H1 (cell line): Measurements from ENCODE around the gene RCBTB2. TPM values are rescaled to one million over a fixed set of nuclear protein-coding genes. Genes with fewer than 3 reads are reported as not detected.

Experiments used
- CTCF ChIA-PET: fragments of 300-600 bp; sonication (Branson Sonifier 250); formaldehyde crosslinking; loops from one replicate; lab custom pipeline; 2021; ENCODE audit not compliant: partially characterized antibody; lab: Charles Lee
- POLR2A ChIA-PET: fragments of 300-600 bp; sonication (Branson Sonifier 250); formaldehyde crosslinking; loops from one replicate; lab custom pipeline; 2021; ENCODE audit warnings: inconsistent platforms; ENCODE audit not compliant: partially characterized antibody; lab: Charles Lee
- DNase-seq, 2 experiments: peaks; one replicate each; pipeline versions ENCODE4 v3.0.0 to v3.0.0-alpha.2; 2010 to 2022; ENCODE audit warnings: low spot score in 2 of 2, low read depth in 1 of 2, mixed read lengths in 1 of 2
- FAIRE-seq: peaks from 2 replicates; lab custom pipeline; 2011; peaks lifted over from hg19 to GRCh38; lab: Jason Lieb, UNC
- H2AFZ ChIP-seq: 2 replicates; pipeline ENCODE4 v1.8.1; 2012; ENCODE audit warnings: low read length, inconsistent platforms
- H2AK5ac ChIP-seq: 2 replicates; pipeline ENCODE4 v1.6.1; 2013; ENCODE audit warnings: low read depth, low read length
- H2BK120ac ChIP-seq: replicated peaks from 2 replicates; pipeline ENCODE3; 2013; ENCODE audit warnings: low read depth, low read length, inconsistent platforms
- H2BK12ac ChIP-seq: 2 replicates; pipeline ENCODE4 v1.6.1; 2013; ENCODE audit warnings: low read depth, low read length
- H2BK15ac ChIP-seq: 2 replicates; pipeline ENCODE4 v1.6.1; 2013; ENCODE audit warnings: low read length
- H2BK20ac ChIP-seq: 2 replicates; pipeline ENCODE4 v1.6.1; 2013; ENCODE audit warnings: low read length
- H2BK5ac ChIP-seq: 2 replicates; pipeline ENCODE4 v1.6.1; 2013; ENCODE audit warnings: low read depth, low read length
- H3K14ac ChIP-seq: 2 replicates; pipeline ENCODE4 v1.6.1; 2013; ENCODE audit warnings: inconsistent platforms; ENCODE audit not compliant: insufficient read length
- H3K18ac ChIP-seq: 2 replicates; pipeline ENCODE4 v1.6.1; 2013; ENCODE audit warnings: low read length; ENCODE audit errors: extremely low read depth
- H3K23ac ChIP-seq: 2 replicates; pipeline ENCODE4 v1.6.1; 2013; ENCODE audit warnings: inconsistent platforms; ENCODE audit not compliant: insufficient read length
- H3K23me2 ChIP-seq: 2 replicates; pipeline ENCODE4 v1.6.1; 2013; ENCODE audit warnings: low read depth, low read length
- H3K27ac ChIP-seq: 2 replicates; pipeline ENCODE4 v1.6.1; 2011; ENCODE audit warnings: low read depth, low read length, inconsistent platforms
- H3K27me3 ChIP-seq, 4 experiments: replicated peaks in 1 of 4; 1 replicate in 1 of 4; 2 replicates in 3 of 4; pipeline versions ENCODE4 v1.6.1 to v1.8.1; 2011 to 2013; ENCODE audit warnings: low read length in 3 of 4, mild to moderate bottlenecking in 3 of 4, inconsistent platforms in 2 of 4, mixed read lengths in 2 of 4, moderate library complexity in 1 of 4; ENCODE audit not compliant: control insufficient read depth in 3 of 4, insufficient read depth in 3 of 4; ENCODE audit errors: extremely low read depth in 1 of 4
- H3K36me3 ChIP-seq, 4 experiments: 2 replicates each; pipeline versions ENCODE4 v1.6.1 to v1.8.1; 2011 to 2013; ENCODE audit warnings: mild to moderate bottlenecking in 4 of 4, low read length in 3 of 4, moderate library complexity in 2 of 4, control low read depth in 1 of 4, inconsistent platforms in 1 of 4; ENCODE audit not compliant: insufficient read depth in 4 of 4, control insufficient read depth in 2 of 4
- H3K4ac ChIP-seq: replicated peaks from 2 replicates; pipeline ENCODE3; 2013; ENCODE audit warnings: low read length, low read depth, mixed read lengths, inconsistent platforms; ENCODE audit not compliant: insufficient read length
- H3K4me1 ChIP-seq, 4 experiments: replicated peaks in 1 of 4; 1 replicate in 1 of 4; 2 replicates in 3 of 4; pipeline versions ENCODE4 v1.6.1 to v1.8.1; 2011 to 2013; ENCODE audit warnings: low read length in 3 of 4, inconsistent platforms in 2 of 4, mixed read lengths in 1 of 4; ENCODE audit not compliant: insufficient read depth in 4 of 4, control insufficient read depth in 3 of 4
- H3K4me2 ChIP-seq, 2 experiments: 2 replicates each; pipeline versions ENCODE4 v1.6.1 to v1.8.1; 2011 to 2013; ENCODE audit warnings: low read depth in 2 of 2, low read length in 2 of 2, control low read depth in 1 of 2, inconsistent platforms in 1 of 2, mild to moderate bottlenecking in 1 of 2; ENCODE audit not compliant: insufficient read depth in 1 of 2
- H3K4me3 ChIP-seq, 4 experiments: fragments of 200-600, 300-600 bp in 1 of 4; sonication (generic), shearing (Covaris generic), sonication (Bioruptor Twin) in 1 of 4; 2 replicates each; pipeline versions ENCODE4 v1.5.1 to v1.8.1; 2011 to 2016; ENCODE audit warnings: low read length in 4 of 4, low read depth in 3 of 4, control low read depth in 2 of 4, inconsistent platforms in 2 of 4, mild to moderate bottlenecking in 2 of 4, mixed read lengths in 1 of 4, moderate library complexity in 1 of 4; ENCODE audit not compliant: insufficient read depth in 2 of 4; ENCODE audit errors: extremely low read depth in 1 of 4
- H3K56ac ChIP-seq: replicated peaks from 2 replicates; pipeline ENCODE3; 2013; ENCODE audit warnings: low read depth, mild to moderate bottlenecking, mixed read lengths, low read length, inconsistent platforms; ENCODE audit not compliant: insufficient read length
- H3K79me1 ChIP-seq: 2 replicates; pipeline ENCODE4 v1.6.1; 2013; ENCODE audit warnings: low read depth, low read length, control low read depth
- H3K79me2 ChIP-seq, 2 experiments: 2 replicates each; pipeline versions ENCODE4 v1.6.1 to v1.8.1; 2012 to 2013; ENCODE audit warnings: low read length in 2 of 2, mild to moderate bottlenecking in 2 of 2, inconsistent platforms in 1 of 2; ENCODE audit not compliant: insufficient read depth in 2 of 2, control insufficient read depth in 1 of 2
- H3K9ac ChIP-seq, 4 experiments: replicated peaks in 1 of 4; 1 replicate in 1 of 4; 2 replicates in 3 of 4; pipeline versions ENCODE4 v1.6.1 to v1.8.1; 2011 to 2013; ENCODE audit warnings: low read depth in 3 of 4, low read length in 3 of 4, control low read depth in 2 of 4, mild to moderate bottlenecking in 2 of 4, moderate library complexity in 2 of 4, inconsistent platforms in 1 of 4; ENCODE audit errors: extremely low read depth in 1 of 4
- H3K9me3 ChIP-seq, 2 experiments: 2 replicates each; pipeline versions ENCODE4 v1.6.1 to v1.8.1; 2012 to 2013; ENCODE audit warnings: mild to moderate bottlenecking in 2 of 2, moderate library complexity in 2 of 2, control low read depth in 1 of 2, inconsistent platforms in 1 of 2, low read depth in 1 of 2, low read length in 1 of 2, mixed read lengths in 1 of 2; ENCODE audit not compliant: insufficient read depth in 2 of 2
- H4K20me1 ChIP-seq, 2 experiments: replicated peaks in 1 of 2; 2 replicates each; pipeline versions ENCODE3 to v1.8.1; 2011 to 2013; ENCODE audit warnings: inconsistent platforms in 2 of 2, low read length in 2 of 2, mild to moderate bottlenecking in 1 of 2; ENCODE audit not compliant: insufficient read depth in 2 of 2, control insufficient read depth in 1 of 2
- H4K5ac ChIP-seq: 2 replicates; pipeline ENCODE4 v1.6.1; 2013; ENCODE audit warnings: low read length, low read depth, mixed read lengths, inconsistent platforms; ENCODE audit not compliant: insufficient read length
- H4K8ac ChIP-seq: 2 replicates; pipeline ENCODE4 v1.8.0; 2013; ENCODE audit warnings: mild to moderate bottlenecking, moderate library complexity, low read length, inconsistent platforms; ENCODE audit not compliant: insufficient read depth; ENCODE audit errors: extremely low read depth
- H4K91ac ChIP-seq: replicated peaks from 2 replicates; pipeline ENCODE3; 2013; ENCODE audit warnings: low read length, mixed read lengths, inconsistent platforms; ENCODE audit not compliant: insufficient read length
- EGR1 ChIP-seq: IDR thresholded peaks from 2 replicates; pipeline ENCODE4 v1.6.1; 2011; ENCODE audit warnings: low read depth, low read length, borderline replicate concordance
- SIRT6 ChIP-seq: IDR thresholded peaks from one replicate; pipeline ENCODE4 v1.7.1; 2012; ENCODE audit warnings: low read length, inconsistent platforms
- WGBS, 2 experiments: shearing (Covaris generic) in 1 of 2; methylation state at CpG; one replicate each; pipeline versions ENCODE4 v1.1.6 to v1.1.7; 2013 to 2015; ENCODE audit warnings: low lambda C conversion rate in 2 of 2, mixed read lengths in 2 of 2, inconsistent platforms in 1 of 2, low coverage in 1 of 2, missing lambda C conversion rate in 1 of 2; ENCODE audit not compliant: insufficient replicate concordance in 2 of 2, insufficient coverage in 1 of 2, insufficient read length in 1 of 2; ENCODE audit errors: extremely low coverage in 1 of 2, missing lambda C conversion rate in 1 of 2; 5-methylcytosine and 5-hydroxymethylcytosine counted together
- polyA plus RNA-seq, 7 experiments: library from polyadenylated mRNA; depleted of rRNA in 3 of 7; stranded (reverse) in 5 of 7; unstranded in 2 of 7; fragments of >200 nt in 5 of 7; fragments of 200-250 nt in 2 of 7; gene quantifications; 1 replicate in 5 of 7; 2 replicates in 1 of 7; 4 replicates in 1 of 7; pipeline versions ENCODE4 v1.2.1 to v1.2.3, GENCODE V29; 2011 to 2013; ENCODE audit warnings: missing spikeins in 2 of 7, mixed read lengths in 2 of 7
- total RNA-seq: library from RNA; stranded (reverse); fragmentation: NEBNext Ultra II Directional; extraction: Animal tissue kit (Norgen Biotek cat#: 25700); gene quantifications from 2 replicates; pipeline ENCODE4 v1.2.1, GENCODE V29; 2021

The RCBTB2 gene
- total and polyA plus RNA-seq, 2 of the 8 experiments (the other 6 are each of a cell fraction or from before 2014, with no cell fraction given), result 5.2 to 8.4 TPM

DNA sequence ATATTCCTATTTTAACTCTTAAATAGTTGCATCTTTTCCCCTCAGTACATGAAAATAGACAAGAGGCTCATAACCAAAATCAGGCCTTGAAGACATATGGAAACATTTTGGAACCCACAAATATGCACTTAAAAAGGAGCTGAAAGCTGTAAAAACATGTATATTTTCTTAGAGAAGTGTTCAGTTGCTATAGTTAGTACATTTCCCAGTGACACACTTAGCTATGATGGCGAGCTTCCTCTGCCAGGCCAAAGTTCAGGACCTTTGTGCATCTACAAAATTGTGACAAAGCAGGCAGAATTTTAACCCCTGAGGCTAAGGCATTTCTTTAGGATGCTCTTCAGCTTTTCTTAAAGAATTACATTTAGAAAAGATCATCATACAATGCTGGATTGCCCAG is 54.5 kb downstream of the RCBTB2 start:
- Histone ChIP-seq H2BK20ac (no peak overlapping the region), H3K23ac (no peak overlapping the region), H4K8ac (no peak overlapping the region), H4K91ac (no peak overlapping the region), H3K4me1 (no peaks in the 10 kb centered on the region), H2BK12ac (no peak overlapping the region), H4K5ac (no peak overlapping the region), H3K18ac (no peak overlapping the region), H2BK120ac (no peak overlapping the region), H3K9me3 (no peaks in the 10 kb centered on the region), H3K27me3 (no peaks in the 10 kb centered on the region), H3K79me1 (no peaks in the 10 kb centered on the region), H3K36me3 (no peaks in the 10 kb centered on the region; a peak in 1 of 8 replicates), H4K20me1 (no peaks in the 10 kb centered on the region), H3K56ac (no peak overlapping the region), H2AFZ (no peak overlapping the region), H3K4me2 (no peak overlapping the region), H2BK5ac (no peak overlapping the region), H3K23me2 (no peaks in the 10 kb centered on the region), H3K4ac (no peak overlapping the region), H2BK15ac (no peak overlapping the region), H3K4me3 (no peak overlapping the region), H3K14ac (no peak overlapping the region), H3K79me2 (no peaks in the 10 kb centered on the region), H3K9ac (no peak overlapping the region), H2AK5ac (no peak overlapping the region), H3K27ac (no peak overlapping the region)
- DNase-seq (no peak), FAIRE-seq (no peak)
- ChIA-PET POLR2A (no interaction called here), CTCF (no interaction called here)
- WGBS, 2 experiments, result 93% methylated on average over 1 of the region's 1 CpG; no CpG with 5 or more reads in 1 of the 2 experiments
- TF ChIP-seq EGR1 (no peak), SIRT6 (no peak)
